Measurements from ENCODE around the gene HOXB3. TPM values are rescaled to one million over a fixed set of nuclear protein-coding genes. Genes with fewer than 3 reads are reported as not detected.

The HOXB3 gene
- polyA plus RNA-seq, 1 of the 3 experiments (the other 2 are of a cell fraction) = 0.46 TPM

DNA sequence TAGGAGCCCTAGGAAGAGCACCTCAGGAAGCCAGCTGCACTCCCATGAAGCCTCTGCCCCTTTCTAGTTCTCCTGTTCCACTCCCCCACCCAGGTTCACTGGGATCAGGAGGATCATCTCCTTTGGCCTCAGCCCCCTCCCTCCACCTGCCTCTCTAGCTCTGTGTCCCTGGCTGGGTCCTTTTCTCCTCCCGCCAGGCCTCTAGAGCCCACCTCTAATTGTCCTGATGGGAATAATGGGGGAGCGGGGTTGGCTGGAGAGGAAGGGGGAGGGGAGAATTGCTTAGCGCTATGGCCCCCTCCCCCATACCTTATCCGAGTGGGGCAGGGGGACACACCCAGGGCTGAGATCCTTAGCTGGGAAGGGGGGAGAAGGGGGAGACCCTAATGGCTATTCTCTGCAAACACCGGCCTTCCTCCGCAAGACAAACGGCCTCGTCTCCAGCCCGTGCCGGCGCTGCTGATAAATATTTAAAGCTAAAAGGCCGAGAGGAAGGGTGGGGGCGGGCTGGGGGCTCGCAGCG is 19.8 kb upstream of the HOXB3 start:
- DNase-seq = no peak
- H3K4me3 ChIP-seq (ENCODE audit: low read depth in 2 of 2, low read length in 1 of 2) = peak overlapping the region in 1 of 2 experiments; percentile 2; a peak in 1 of 4 replicates
- H3K27ac ChIP-seq (ENCODE audit: low read depth in 2 of 2, low read length in 1 of 2) = no peak overlapping the region
- no peak overlapping the region for H2AFZ ChIP-seq (ENCODE audit: low read depth)
- TF ChIP-seq, protein P1, sequence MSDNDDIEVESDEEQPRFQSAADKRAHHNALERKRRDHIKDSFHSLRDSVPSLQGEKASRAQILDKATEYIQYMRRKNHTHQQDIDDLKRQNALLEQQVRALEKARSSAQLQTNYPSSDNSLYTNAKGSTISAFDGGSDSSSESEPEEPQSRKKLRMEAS (IDR thresholded peaks at IDR 0.05; ENCODE audit: low read depth) = no peak
- no peak for TF ChIP-seq RCOR1 (IDR thresholded peaks at IDR 0.05; ENCODE audit: low read length)
- no peak for TF ChIP-seq TEAD4 (IDR thresholded peaks at IDR 0.05; ENCODE audit: borderline replicate concordance, insufficient read depth)
- no peak for TF ChIP-seq MEF2A (IDR thresholded peaks at IDR 0.05; ENCODE audit: borderline replicate concordance, low read depth)
- TF ChIP-seq MXI1 (IDR thresholded peaks at IDR 0.05; ENCODE audit: low read depth, low read length) = no peak
- no peak for TF ChIP-seq CTCF (IDR thresholded peaks at IDR 0.05)
- TF ChIP-seq PBX3 (IDR thresholded peaks at IDR 0.05) = no peak
- H3K4me1 ChIP-seq (ENCODE audit: control insufficient read depth in 1 of 2, insufficient read depth in 2 of 2, low read depth in 1 of 2, low read length in 1 of 2) = no peaks in the 10 kb centered on the region; a peak in 1 of 4 replicates
- WGBS (ENCODE audit: low lambda C conversion rate) = 1% methylated on average over 15 of the region's 15 CpGs
- H4K20me1 ChIP-seq (ENCODE audit: insufficient read depth) = peaks cover 5% of the 10 kb centered on the region; the same call in 1 of the 2 replicates
- no peaks in the 10 kb centered on the region for H3K9me2 ChIP-seq
- H3K36me3 ChIP-seq (replicated peaks in 1 of 2; ENCODE audit: control insufficient read depth in 1 of 2, insufficient read depth in 2 of 2, low read length in 1 of 2) = no peaks in the 10 kb centered on the region
- peaks cover 99% of the 10 kb centered on the region for H3K27me3 ChIP-seq (ENCODE audit: insufficient read depth)
- H3K9ac ChIP-seq = no peak overlapping the region
- no peaks in the 10 kb centered on the region for H3K79me2 ChIP-seq (ENCODE audit: insufficient read depth)
- POLR2A ChIA-PET = no interaction called here
- no peaks in the 10 kb centered on the region for H3F3A ChIP-seq (replicated peaks; ENCODE audit: insufficient read depth)
- no peak overlapping the region; the same call in 1 of the 2 replicates for H3K4me2 ChIP-seq
- CTCF ChIA-PET = interaction anchor here (1.0 to 1.7 kb wide), 5 partner anchors 9 to 302 kb away, joined by 3 to 8 read pairs (median 3); partner anchors contain the start of gene HOXB5
- no peaks in the 10 kb centered on the region for H3K9me3 ChIP-seq

DNA sequence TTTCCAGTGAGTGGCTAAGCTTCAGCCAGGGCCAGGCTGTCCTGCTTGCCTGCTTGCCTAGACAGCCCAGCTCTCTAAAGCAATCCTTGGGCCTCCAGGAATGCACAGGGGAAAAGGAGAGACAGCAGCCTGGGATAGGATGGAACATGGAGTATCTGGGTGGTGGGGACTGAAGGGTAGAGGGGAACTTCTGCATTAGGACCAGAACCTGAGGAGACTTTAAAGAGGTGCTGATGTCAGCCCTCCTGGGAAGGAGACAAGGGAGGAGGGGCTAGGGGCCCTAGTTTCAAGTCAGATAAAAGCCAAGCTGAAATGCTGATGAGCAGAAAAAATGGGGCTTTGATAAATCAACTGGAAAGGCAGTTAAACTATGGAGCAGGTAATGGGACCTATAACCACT is 19.0 kb upstream of the HOXB3 start:
- ChIA-PET CTCF (interaction anchor here (0.9 to 1.7 kb wide), 8 partner anchors 8 to 594 kb away, joined by 3 to 8 read pairs (median 3); partner anchors contain the start of gene HOXB5), POLR2A (no interaction called here)
- Histone ChIP-seq H4K20me1 (ENCODE audit: insufficient read depth) (peaks cover 5% of the 10 kb centered on the region; the same call in 1 of the 2 replicates), H3K9ac (no peak overlapping the region), H3K4me3 (ENCODE audit: low read depth in 2 of 2, low read length in 1 of 2) (no peak overlapping the region), H3F3A (replicated peaks; ENCODE audit: insufficient read depth) (no peaks in the 10 kb centered on the region), H3K79me2 (ENCODE audit: insufficient read depth) (no peaks in the 10 kb centered on the region), H3K4me2 (no peak overlapping the region), H2AFZ (ENCODE audit: low read depth) (no peak overlapping the region), H3K27me3 (ENCODE audit: insufficient read depth) (peaks cover 99% of the 10 kb centered on the region), H3K9me3 (no peaks in the 10 kb centered on the region), H3K4me1 (ENCODE audit: control insufficient read depth in 1 of 2, insufficient read depth in 2 of 2, low read depth in 1 of 2, low read length in 1 of 2) (no peaks in the 10 kb centered on the region; a peak in 1 of 4 replicates), H3K36me3 (replicated peaks in 1 of 2; ENCODE audit: control insufficient read depth in 1 of 2, insufficient read depth in 2 of 2, low read length in 1 of 2) (no peaks in the 10 kb centered on the region), H3K27ac (ENCODE audit: low read depth in 2 of 2, low read length in 1 of 2) (no peak overlapping the region), H3K9me2 (no peaks in the 10 kb centered on the region)
- no peak for DNase-seq
- TF ChIP-seq SIN3A (IDR thresholded peaks at IDR 0.05; ENCODE audit: borderline replicate concordance, low read depth, low read length) (no peak), USF2 (IDR thresholded peaks at IDR 0.05; ENCODE audit: borderline replicate concordance, low read depth, low read length) (no peak), MEF2A (IDR thresholded peaks at IDR 0.05; ENCODE audit: borderline replicate concordance, low read depth) (no peak), CTCF (IDR thresholded peaks at IDR 0.05) (no peak), USF1 (IDR thresholded peaks at IDR 0.05; ENCODE audit: borderline replicate concordance, low read depth) (no peak), GABPA (IDR thresholded peaks at IDR 0.05; ENCODE audit: low read depth) (no peak), POLR2AphosphoS5 (IDR thresholded peaks at IDR 0.05; ENCODE audit: low read depth, low read length) (no peak), RAD21 (IDR thresholded peaks at IDR 0.05; ENCODE audit: low read length) (no peak), TEAD4 (IDR thresholded peaks at IDR 0.05; ENCODE audit: borderline replicate concordance, insufficient read depth) (no peak), RCOR1 (IDR thresholded peaks at IDR 0.05; ENCODE audit: low read length) (no peak), NFIC (IDR thresholded peaks at IDR 0.05; ENCODE audit: borderline replicate concordance) (no peak), RXRA (IDR thresholded peaks at IDR 0.05; ENCODE audit: borderline replicate concordance, low read depth) (no peak)
- TF ChIP-seq, protein P1 (IDR thresholded peaks at IDR 0.05; ENCODE audit: low read depth) = no peak
- TF ChIP-seq, protein P2, sequence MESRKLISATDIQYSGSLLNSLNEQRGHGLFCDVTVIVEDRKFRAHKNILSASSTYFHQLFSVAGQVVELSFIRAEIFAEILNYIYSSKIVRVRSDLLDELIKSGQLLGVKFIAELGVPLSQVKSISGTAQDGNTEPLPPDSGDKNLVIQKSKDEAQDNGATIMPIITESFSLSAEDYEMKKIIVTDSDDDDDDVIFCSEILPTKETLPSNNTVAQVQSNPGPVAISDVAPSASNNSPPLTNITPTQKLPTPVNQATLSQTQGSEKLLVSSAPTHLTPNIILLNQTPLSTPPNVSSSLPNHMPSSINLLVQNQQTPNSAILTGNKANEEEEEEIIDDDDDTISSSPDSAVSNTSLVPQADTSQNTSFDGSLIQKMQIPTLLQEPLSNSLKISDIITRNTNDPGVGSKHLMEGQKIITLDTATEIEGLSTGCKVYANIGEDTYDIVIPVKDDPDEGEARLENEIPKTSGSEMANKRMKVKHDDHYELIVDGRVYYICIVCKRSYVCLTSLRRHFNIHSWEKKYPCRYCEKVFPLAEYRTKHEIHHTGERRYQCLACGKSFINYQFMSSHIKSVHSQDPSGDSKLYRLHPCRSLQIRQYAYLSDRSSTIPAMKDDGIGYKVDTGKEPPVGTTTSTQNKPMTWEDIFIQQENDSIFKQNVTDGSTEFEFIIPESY (IDR thresholded peaks at IDR 0.05; ENCODE audit: borderline replicate concordance, low read depth) = no peak
